ENCODE data around the gene HAUS7.

The HAUS7 gene

DNA sequence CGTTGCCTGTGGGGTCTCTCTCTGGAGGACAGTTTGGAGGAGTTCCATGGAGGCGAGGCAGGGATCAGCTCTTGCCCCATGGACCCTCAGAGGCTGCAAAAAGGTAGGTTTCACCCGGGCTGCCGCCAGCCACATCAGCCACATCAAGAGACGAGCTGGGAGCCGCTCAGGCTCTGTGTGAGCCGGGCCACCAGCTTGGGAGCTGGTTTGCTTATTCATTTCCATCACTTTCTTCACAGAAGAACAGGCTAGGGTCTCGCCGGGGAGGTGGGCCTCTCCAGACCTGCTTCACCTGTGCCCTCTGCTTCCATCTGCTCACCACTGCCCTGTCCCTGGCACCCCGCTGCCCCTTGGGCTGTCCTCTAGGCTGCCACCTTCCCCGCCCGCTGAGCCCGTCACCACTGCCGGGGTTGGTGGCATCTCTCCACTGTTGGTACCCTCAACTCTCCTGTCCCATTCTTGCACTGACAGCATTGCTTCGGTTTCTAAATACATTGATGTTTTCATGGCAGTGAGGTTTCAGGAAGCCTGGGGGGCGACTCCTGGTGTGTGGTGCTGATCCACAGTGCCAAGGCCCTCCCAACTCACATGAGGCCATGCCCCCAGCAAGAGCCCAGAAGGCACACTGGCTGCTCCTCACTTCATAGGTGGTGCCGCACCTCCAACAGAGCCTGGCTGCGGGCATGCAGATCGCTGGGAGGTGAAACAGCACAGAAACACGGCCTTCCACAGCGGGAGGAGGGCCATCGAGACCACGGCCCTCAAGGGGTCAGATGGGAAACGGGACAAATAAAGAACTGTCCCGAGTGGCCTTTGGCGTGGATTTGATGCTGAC lies 20.0 kb downstream of the HAUS7 start:
- no peaks in the 10 kb centered on the region for H3K27me3 ChIP-seq (ENCODE audit: low read depth)
- in situ Hi-C loops (cut with MboI; ENCODE audit: low sequenced_read_pairs) = no loop called here
- peaks cover 4% of the 10 kb centered on the region for H3K36me3 ChIP-seq (replicated peaks)

GRCh38 chrX:153449368-153450113 lies 20.8 kb downstream of the HAUS7 start:
- H3K9me3 ChIP-seq = no peaks in the 10 kb centered on the region
- peaks cover 4% of the 10 kb centered on the region for H3K36me3 ChIP-seq (replicated peaks)
- no peaks in the 10 kb centered on the region for H3K27me3 ChIP-seq (ENCODE audit: low read depth)
- in situ Hi-C loops (cut with MboI; ENCODE audit: low sequenced_read_pairs) = no loop called here
- H3K4me1 ChIP-seq = no peaks in the 10 kb centered on the region
- DNase-seq (ENCODE audit: low spot score in 2 of 2) = no peak
- no peak overlapping the region for H3K4me3 ChIP-seq

More for the DNA sequence above, 20.0 kb downstream of the HAUS7 start:
- Histone ChIP-seq H3K4me1 (no peaks in the 10 kb centered on the region), H3K4me3 (no peak overlapping the region), H3K9me3 (no peaks in the 10 kb centered on the region)
- no peak for DNase-seq (ENCODE audit: low spot score in 2 of 2)

GRCh38 chrX:153448556-153449367 lies 21.6 kb downstream of the HAUS7 start:
- Histone ChIP-seq H3K36me3 (replicated peaks) (peaks cover 4% of the 10 kb centered on the region), H3K4me1 (no peaks in the 10 kb centered on the region), H3K4me3 (no peak overlapping the region), H3K9me3 (no peaks in the 10 kb centered on the region), H3K27me3 (ENCODE audit: low read depth) (no peaks in the 10 kb centered on the region)
- in situ Hi-C loops (cut with MboI; ENCODE audit: low sequenced_read_pairs) = no loop called here
- no peak for DNase-seq (ENCODE audit: low spot score in 2 of 2)

- Histone ChIP-seq H3K4me3 (no peak overlapping the region), H3K27me3 (ENCODE audit: low read depth) (no peaks in the 10 kb centered on the region), H3K36me3 (replicated peaks) (peaks cover 4% of the 10 kb centered on the region), H3K4me1 (no peaks in the 10 kb centered on the region), H3K9me3 (no peaks in the 10 kb centered on the region)
- no peak for DNase-seq (ENCODE audit: low spot score in 2 of 2)
- in situ Hi-C loops (cut with MboI; ENCODE audit: low sequenced_read_pairs) = no loop called here
Measured at GRCh38 chrX:153447581-153447960, 22.8 kb downstream of the HAUS7 start.

DNA sequence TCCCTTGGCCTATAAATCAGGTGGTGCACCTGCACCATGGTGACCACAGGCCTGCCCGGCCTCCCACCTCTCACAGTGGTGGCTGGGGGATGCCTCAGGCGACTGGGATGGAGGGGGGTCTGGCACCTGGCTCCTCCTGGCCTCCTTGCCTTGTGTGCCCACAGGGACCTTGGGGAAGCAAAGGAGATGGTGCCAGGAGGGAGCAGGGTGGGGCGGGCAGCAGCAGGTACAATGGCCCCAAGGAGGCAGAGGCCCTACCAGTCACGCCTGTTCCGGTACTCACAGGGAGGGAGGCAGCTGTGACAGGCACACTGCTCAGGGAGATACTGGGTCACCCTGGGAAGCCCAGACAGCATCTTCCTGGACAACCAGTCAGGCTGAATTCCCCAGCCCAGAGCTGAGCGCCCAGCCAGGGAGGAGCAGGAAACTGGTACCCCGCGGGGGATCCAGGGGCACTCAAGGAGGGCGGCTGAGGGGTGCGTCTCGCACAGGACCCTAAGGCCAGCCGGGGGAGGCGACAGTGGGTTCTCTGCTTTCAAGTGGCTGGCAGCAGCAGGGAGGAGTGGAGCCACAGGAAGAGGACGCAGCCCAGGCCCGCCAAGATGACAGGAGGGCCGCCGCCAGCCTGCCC lies 23.3 kb downstream of the HAUS7 start:
- H3K4me1 ChIP-seq = no peaks in the 10 kb centered on the region
- H3K4me3 ChIP-seq = no peak overlapping the region
- H3K9me3 ChIP-seq = no peaks in the 10 kb centered on the region
- no peak for DNase-seq (ENCODE audit: low spot score in 2 of 2)
- in situ Hi-C loops (cut with MboI; ENCODE audit: low sequenced_read_pairs) = no loop called here
- H3K27me3 ChIP-seq (ENCODE audit: low read depth) = no peaks in the 10 kb centered on the region
- H3K36me3 ChIP-seq (replicated peaks) = peaks cover 4% of the 10 kb centered on the region

GRCh38 chrX:153446636-153446936 lies 23.8 kb downstream of the HAUS7 start:
- in situ Hi-C loops (cut with MboI; ENCODE audit: low sequenced_read_pairs) = no loop called here
- H3K27me3 ChIP-seq (ENCODE audit: low read depth) = no peaks in the 10 kb centered on the region
- no peak for DNase-seq (ENCODE audit: low spot score in 2 of 2)
- H3K36me3 ChIP-seq (replicated peaks) = peaks cover 4% of the 10 kb centered on the region
- no peaks in the 10 kb centered on the region for H3K4me1 ChIP-seq
- no peak overlapping the region for H3K4me3 ChIP-seq
- no peaks in the 10 kb centered on the region for H3K9me3 ChIP-seq

DNA sequence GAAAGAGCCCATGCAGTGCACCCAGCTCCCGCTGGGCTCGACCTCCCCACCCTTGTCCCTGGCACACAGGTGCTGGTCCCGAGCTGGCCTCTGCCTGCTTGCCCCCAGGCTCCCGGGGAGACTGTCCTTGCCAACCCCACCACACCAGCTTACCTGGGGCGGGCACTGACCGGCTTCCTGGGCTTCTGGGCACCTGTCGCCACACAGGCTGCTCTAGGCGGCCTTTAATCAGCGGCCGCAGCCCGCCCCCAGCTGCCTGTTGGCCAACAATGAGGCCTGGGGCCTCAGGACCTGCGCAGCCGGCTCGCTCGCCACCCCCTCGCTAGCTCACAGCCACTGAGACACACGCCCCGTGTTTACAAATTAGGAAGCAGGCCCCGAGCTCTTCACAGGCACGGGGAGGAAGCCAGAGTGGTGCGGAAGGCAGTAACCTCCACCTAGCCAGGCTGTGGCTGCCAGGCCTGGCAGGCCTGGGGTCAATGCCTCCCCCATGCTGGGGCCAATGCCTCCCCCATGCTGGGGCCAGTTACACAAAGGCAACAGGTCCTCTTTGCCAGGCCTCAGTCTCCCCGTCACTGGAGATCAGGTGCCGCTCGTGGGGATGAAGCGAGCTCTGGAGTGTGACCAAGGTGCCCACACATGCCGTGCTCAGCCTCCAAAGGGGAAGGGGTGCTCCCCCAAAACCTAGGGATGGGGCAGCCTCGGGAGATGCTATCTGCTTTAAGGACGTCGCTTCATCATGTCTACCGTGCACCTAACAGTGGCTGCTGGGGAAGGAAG lies 24.3 kb downstream of the HAUS7 start, which contains the start of gene TREX2:
Gene TREX2, minus strand, starts transcription at position 201 of the 780 bp plus-strand sequence. CDS start 626 bp downstream, outside the sequence.
- H3K9me3 ChIP-seq = no peaks in the 10 kb centered on the region
- H3K36me3 ChIP-seq (replicated peaks) = peaks cover 4% of the 10 kb centered on the region
- DNase-seq (ENCODE audit: low spot score in 2 of 2) = no peak
- no peak within 1 kb of the TSS for H3K4me3 ChIP-seq
- in situ Hi-C loops (cut with MboI; ENCODE audit: low sequenced_read_pairs) = no loop called here
- H3K27me3 ChIP-seq (ENCODE audit: low read depth) = no peaks in the 10 kb centered on the region
- H3K4me1 ChIP-seq = no peaks in the 10 kb centered on the region

- H3K9me3 ChIP-seq = no peaks in the 10 kb centered on the region
- no peak for DNase-seq (ENCODE audit: low spot score in 2 of 2)
- in situ Hi-C loops (cut with MboI; ENCODE audit: low sequenced_read_pairs) = no loop called here
Measured at GRCh38 chrX:153445106-153445855, 25.1 kb downstream of the HAUS7 start.

DNA sequence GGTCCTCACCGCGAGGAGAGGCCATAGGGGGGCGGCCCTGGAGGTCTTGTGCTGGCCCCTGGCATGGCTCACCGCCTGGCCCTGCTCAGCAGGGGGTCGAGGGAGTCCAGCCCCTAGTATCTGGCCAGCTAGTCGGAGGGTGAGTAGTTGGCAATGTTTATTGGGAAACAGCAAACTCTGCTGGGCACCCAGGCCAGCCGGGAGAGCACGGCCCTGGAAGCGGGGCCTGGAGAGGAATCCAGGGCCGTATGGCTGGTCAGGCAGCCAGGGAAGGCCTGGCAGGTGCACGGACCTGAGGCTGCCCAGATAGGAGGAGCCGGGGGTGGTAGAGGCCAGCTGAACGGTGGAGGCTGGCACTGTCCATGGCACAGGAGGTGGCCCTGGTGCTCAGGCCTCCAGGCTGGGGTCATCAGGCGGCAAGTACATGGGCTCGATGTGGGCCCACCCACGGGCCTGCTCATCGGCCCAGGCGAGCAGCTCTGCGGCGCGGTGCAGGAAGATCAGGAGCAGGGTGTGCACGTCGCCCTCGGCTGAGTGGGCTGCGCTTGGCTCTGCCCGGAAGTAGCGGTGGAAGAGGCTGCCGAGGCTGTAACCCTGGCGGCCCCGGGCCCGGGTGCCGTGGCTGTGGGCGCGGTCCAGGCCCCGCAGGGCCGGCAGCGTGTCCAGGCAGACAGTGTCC lies 25.9 kb downstream of the HAUS7 start:
- H3K4me3 ChIP-seq = no peak overlapping the region
- no peak for DNase-seq (ENCODE audit: low spot score in 2 of 2)
- in situ Hi-C loops (cut with MboI; ENCODE audit: low sequenced_read_pairs) = no loop called here
- H3K9me3 ChIP-seq = no peaks in the 10 kb centered on the region
- H3K36me3 ChIP-seq (replicated peaks) = no peaks in the 10 kb centered on the region; the same call in 1 of the 2 replicates
- peaks cover 3% of the 10 kb centered on the region; the same call in 1 of the 2 replicates for H3K27me3 ChIP-seq (ENCODE audit: low read depth)
- no peaks in the 10 kb centered on the region for H3K4me1 ChIP-seq

More at GRCh38 chrX:153445106-153445855, 25.1 kb downstream of the HAUS7 start:
- Histone ChIP-seq H3K4me1 (no peaks in the 10 kb centered on the region), H3K4me3 (no peak overlapping the region), H3K36me3 (replicated peaks) (no peaks in the 10 kb centered on the region; the same call in 1 of the 2 replicates), H3K27me3 (ENCODE audit: low read depth) (no peaks in the 10 kb centered on the region)

DNA sequence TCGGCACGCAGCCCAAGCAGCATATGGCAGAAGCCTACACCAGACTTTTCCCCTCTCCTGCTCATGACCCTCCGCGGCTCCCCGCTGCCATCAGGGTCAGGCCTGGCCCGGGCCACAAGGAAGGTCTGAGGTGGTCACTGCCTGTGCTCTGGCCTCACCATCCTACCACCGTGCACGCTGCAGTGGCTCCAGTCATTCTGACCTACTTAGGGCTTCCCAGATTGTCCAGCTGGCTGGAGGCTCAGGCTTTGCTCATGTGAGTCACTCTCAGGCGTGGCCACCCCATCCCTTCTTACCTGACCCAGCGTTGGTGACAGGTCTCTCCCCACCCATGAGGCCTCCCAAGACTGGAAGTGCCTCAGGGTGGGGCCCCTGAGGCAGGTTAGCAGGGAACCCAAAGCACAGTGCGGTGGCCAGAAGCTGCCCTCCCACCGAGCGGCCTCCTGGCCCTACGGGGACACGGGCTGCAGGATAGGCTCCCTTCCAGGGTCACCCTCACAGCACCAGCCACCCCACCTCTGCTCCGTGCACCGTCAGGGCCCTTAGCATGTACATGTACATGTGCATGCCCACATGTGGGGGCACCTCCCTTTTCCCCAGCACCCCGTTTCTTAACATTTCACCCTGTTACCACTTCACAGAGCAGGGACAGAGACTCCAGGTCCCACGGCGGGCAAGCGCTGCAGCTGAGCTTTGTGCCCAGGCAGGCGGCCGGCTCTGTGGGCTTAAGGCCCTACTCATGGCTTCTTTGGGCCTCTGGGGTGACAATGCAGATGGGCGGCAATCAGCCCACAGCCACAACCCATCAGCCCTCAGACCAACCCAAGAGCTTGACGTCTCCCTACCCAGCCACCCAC lies 26.7 kb downstream of the HAUS7 start:
- H3K4me3 ChIP-seq = no peak overlapping the region
- H3K36me3 ChIP-seq (replicated peaks) = no peaks in the 10 kb centered on the region
- H3K27me3 ChIP-seq (ENCODE audit: low read depth) = peaks cover 3% of the 10 kb centered on the region; the same call in 1 of the 2 replicates
- no peaks in the 10 kb centered on the region for H3K4me1 ChIP-seq
- H3K9me3 ChIP-seq = no peaks in the 10 kb centered on the region
- DNase-seq (ENCODE audit: low spot score in 2 of 2) = no peak
- in situ Hi-C loops (cut with MboI; ENCODE audit: low sequenced_read_pairs) = no loop called here

- Histone ChIP-seq H3K36me3 (replicated peaks) (no peaks in the 10 kb centered on the region), H3K27me3 (ENCODE audit: low read depth) (peaks cover 3% of the 10 kb centered on the region; the same call in 1 of the 2 replicates), H3K4me3 (no peak overlapping the region), H3K4me1 (no peaks in the 10 kb centered on the region), H3K9me3 (no peaks in the 10 kb centered on the region)
- in situ Hi-C loops (cut with MboI; ENCODE audit: low sequenced_read_pairs) = no loop called here
- no peak for DNase-seq (ENCODE audit: low spot score in 2 of 2)
Measured at GRCh38 chrX:153442463-153442862, 27.9 kb downstream of the HAUS7 start.

Data from HAP-1 (cell line).